Measurements from ENCODE around the gene ZFPL1. TPM values are rescaled to one million over a fixed set of nuclear protein-coding genes. Genes with fewer than 3 reads are reported as not detected.

Gene ZFPL1
- total and polyA plus RNA-seq, 9 of the 15 experiments (the other 6 are each of a cell fraction or from before 2014, with no cell fraction given): 3.7 to 37.5 (median 22.7) TPM

DNA sequence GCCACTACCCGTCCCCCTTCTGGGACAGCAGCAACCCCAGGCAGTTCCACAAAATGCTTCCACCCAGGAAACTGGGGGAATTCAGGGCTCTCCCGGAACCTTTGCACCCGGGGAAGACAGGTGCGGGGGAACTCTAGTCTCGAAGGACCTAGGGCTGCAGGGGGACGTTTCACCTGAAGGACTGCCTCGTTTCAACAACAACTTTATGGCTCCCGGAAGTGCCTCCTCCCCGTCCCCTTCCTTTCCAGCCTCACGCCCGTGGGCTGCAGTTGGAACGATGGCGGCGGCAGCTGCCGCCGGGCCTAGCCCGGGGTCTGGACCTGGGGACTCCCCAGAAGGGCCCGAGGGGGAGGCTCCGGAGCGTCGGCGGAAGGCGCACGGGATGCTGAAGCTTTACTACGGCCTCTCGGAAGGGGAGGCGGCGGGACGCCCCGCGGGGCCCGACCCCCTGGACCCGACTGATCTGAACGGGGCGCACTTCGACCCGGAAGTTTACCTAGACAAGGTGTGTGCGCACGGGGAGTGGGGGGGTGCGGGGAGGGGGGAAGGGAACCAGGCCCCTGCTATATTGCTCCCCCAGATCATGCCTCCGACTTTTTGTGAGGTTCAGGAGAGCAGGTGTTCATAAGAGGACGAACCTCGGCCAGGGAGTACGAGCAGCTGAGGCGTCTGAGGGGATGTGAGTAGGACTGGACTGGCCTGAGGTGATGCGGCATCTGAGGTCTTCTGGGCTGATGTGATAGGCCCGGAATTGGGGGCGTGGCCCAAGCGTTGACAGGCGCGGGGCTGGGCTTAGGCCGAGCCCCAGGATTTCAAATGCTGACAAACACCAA is 12.2 kb downstream of the ZFPL1 start, which contains the start of gene VPS51 (continued):
- no peak for TF ChIP-seq HNRNPUL1 (IDR thresholded peaks at IDR 0.05; ENCODE audit: low read length)
- 0 out of 2 replicates have a peak, but pooled peaks have one; percentile 47 for TF ChIP-seq RHOXF2B (CRISPR knock-in tag; conservative IDR thresholded peaks at IDR 0.05)
- TF ChIP-seq ZNF431 (CRISPR knock-in tag; IDR thresholded peaks at IDR 0.05): 0 out of 2 replicates have a peak, but pooled peaks have one; percentile 33
- 0 out of 2 replicates have a peak, but pooled peaks have one; percentile 9 for TF ChIP-seq SPI1 (IDR thresholded peaks at IDR 0.05; ENCODE audit: borderline replicate concordance, low read depth, low read length)
- peak; percentile 80 for TF ChIP-seq ZNF263 (CRISPR knock-in tag; IDR thresholded peaks at IDR 0.05; ENCODE audit: borderline replicate concordance)
- TF ChIP-seq NR1H2 (CRISPR knock-in tag; IDR thresholded peaks at IDR 0.05): 0 out of 2 replicates have a peak, but pooled peaks have one; percentile 28
- peak; percentile 44; the same call in 1 of the 2 replicates for TF ChIP-seq POLR2AphosphoS2 (IDR thresholded peaks at IDR 0.05; ENCODE audit: low read length)
- TF ChIP-seq MXD1 (CRISPR knock-in tag; IDR thresholded peaks at IDR 0.05; ENCODE audit: borderline replicate concordance, poor library complexity, severe bottlenecking): peak; percentile 81
- no peak for TF ChIP-seq ZNF274 (IDR thresholded peaks at IDR 0.05; ENCODE audit: borderline replicate concordance, low read depth, low read length)
- TF ChIP-seq ID3 (CRISPR knock-in tag; IDR thresholded peaks at IDR 0.05): no peak
- TF ChIP-seq ID3 (tag; IDR thresholded peaks at IDR 0.05): peak; percentile 89
- peak; percentile 91 for TF ChIP-seq SP1 (CRISPR knock-in tag; IDR thresholded peaks at IDR 0.05)
- TF ChIP-seq RAD51 (IDR thresholded peaks at IDR 0.05; ENCODE audit: borderline replicate concordance, low read depth): peak; percentile 4; the same call in 1 of the 2 replicates
- TF ChIP-seq POLR2G (IDR thresholded peaks at IDR 0.05; ENCODE audit: low read depth, low read length): peak; percentile 94
- TF ChIP-seq ARID4B (CRISPR knock-in tag; IDR thresholded peaks at IDR 0.05): peak; percentile 91
- no peak for TF ChIP-seq MCM2 (IDR thresholded peaks at IDR 0.05; ENCODE audit: low read depth)
- no peak for TF ChIP-seq ZNF551 (CRISPR knock-in tag; IDR thresholded peaks at IDR 0.05)
- TF ChIP-seq ZNF592 (IDR thresholded peaks at IDR 0.05): no peak

Measured in K562 (cell line).